ENCODE results near the gene GMEB2.
"Not testable (repeated sequence)": the region's sequence is repeated elsewhere in the genome, so short reads cannot be mapped to it uniquely, and the experiment has no call there.

Gene GMEB2

DNA sequence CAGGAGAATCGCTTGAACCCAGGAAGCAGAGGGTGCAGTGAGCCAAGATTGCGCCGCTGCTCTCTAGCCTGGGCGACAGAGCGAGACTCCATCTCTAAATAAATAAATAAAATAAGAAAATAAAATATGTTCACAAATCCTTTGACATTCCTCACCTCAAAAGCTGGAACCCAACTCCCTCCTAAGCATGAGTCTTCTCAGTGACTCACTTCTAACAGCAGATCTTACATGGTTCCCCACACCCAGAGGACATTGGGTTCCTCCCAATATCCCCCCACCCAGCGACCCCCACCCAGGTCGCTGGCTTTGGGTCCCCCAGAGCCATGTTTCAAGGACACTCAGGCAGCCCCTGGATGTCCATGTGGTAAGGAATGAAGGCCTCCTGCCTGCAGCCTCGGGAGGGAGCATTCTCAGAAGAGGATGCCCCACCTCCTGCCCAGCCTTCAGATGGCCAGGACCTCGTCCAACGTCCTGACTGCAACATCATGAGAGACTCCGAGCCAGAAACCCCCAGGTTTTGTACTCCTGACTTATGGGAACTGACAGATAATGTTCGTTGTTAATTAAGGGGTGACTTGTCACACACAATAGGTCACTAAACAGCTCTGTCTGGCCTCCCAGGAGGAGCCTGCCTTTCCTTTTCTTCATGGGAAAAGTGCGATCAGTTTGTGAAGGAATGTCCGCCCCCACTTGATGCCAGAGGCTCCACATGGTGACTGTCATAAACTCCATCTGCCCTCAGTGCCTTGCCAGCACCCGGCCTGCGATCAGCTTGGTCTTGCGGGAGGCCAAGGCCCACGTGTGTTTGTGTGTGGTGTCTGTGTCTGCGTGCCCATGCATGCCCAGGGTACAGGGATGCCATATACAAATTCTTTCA is 10.1 kb upstream of the GMEB2 start:
- DNase-seq, result no peak

DNA sequence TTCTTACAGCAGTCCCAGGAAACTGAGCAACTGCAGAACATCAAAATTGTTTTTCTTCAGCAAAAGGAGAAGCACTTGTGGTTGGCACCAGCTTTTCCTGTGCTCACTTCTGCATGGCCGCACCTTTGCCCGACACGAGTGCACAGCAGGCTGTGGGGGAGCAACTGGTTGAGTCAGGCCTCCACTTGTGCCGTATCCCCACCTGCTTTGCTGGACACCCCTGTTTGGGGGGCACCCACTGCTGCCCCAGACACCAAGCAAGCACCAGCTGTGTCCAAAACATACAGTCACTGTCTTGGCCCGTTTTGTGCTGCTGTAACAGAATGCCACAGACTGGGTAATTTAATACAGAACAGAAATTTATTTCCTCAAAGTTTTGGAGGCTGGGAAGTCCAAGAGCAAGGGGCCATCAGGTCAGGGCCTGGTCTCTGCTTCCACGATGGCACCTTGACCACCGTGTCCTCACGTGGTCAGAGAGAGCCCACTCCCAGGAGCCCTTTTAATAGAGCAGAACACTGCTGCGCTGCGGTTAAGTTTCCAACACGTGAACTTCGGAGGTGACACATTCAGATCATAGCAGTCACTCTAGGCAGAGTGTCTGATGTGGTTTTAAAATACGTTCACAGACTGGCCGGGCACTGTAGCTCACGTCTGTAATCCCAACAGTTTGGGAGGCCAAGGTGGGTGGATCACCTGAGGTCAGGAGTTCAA is 8.7 kb upstream of the GMEB2 start:
- peak; percentile 74 for DNase-seq

GRCh38 chr20:63633732-63634131 is 6.8 kb upstream of the GMEB2 start:
- DNase-seq, result no peak

GRCh38 chr20:63631426-63631825 is 4.5 kb upstream of the GMEB2 start:
- DNase-seq, result not testable (repeated sequence)

DNA sequence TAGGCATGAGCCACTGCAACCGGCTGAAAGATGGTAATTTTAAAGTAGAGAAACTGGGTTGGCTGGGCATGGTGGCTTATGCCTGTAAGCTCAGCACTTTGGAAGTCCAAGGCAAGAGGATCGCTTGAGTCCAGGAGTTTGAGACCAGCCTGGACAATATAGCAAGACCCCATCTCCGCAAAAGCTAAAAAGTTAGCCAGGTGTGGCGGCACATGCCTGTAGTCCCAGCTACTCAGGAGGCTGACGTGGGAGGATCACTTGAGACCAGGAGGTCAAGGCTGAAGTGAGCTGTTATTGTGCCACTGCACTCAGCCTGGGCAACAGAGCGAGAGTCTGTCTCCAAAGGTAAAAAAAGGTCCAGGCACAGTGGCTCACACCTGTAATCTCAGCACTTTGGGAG is 4.1 kb upstream of the GMEB2 start:
- DNase-seq, result not testable (repeated sequence)

DNA sequence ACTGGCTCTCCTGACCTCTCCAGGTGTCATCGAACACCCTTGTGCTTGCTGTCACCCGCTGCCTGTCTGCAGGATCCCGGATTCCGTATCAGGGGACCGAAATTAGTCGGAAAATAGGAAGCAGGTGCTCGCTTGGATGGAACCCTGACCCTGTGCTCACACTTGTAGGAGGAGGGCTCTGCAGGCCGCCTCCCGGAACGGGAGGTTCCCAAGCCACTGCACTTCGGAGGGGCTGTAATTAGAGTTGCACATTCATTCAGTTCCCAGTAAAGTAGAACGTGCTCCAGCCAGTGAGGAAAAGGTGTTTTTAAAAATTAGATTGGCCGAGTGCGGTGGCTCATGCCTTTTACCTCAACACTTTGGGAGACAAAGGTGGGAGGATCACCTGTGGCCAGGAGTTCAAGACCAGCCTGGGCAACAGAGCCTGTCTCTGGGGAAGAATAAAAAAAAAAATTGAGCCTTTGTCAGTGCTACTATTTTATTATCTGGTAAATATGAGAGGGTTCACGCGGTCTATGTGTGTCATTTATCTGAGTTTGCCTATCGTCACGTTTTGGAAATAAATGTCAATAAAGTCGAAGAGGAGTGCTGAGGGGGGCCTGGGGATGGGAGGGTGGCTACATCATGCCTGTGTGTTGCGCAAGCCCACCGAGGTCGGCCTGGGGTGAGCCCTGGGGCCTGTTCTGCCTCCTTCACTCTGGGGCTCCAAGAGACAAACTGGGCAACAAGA is 1.5 kb upstream of the GMEB2 start:
- no peak for DNase-seq

GRCh38 chr20:63627751-63628245 is 897 bp upstream of the GMEB2 start:
- no peak for DNase-seq

GRCh38 chr20:63627129-63627750 is 339 bp upstream of the GMEB2 start:
- DNase-seq, result peak; percentile 89

DNA sequence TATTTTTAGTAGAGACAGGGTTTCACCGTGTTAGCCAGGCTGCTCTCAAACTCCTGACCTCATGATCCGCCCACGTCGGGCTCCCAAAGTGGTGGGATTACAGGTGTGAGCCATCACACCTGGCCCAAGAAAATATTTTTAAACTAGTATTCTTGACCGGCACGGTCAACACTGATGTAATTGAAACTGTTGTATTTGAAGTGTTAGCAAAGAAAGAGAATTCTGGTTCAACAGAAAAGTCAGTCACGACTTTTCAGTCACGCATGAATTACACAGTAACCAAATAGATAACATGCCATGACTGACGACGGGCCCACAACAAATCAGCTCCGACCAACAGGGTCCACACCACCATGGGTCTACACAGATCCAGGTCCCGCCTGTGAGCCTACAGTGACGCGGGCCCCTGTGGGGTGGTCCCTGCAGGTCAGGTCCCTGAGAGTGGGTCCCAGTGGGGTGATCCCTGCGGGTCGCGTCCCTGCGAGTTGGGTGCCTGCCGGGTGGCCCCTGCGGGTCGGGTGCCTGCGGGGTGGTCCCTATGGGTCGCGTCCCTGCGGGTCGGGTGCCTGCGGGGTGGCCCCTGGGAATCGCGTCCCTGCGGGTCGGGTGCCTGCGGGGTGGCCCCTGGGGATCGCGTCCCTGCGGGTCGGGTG is 1.0 kb downstream of the GMEB2 start:
- no peak for DNase-seq

GRCh38 chr20:63624486-63624885 is 2.4 kb downstream of the GMEB2 start:
- no peak for DNase-seq

GRCh38 chr20:63622732-63623131 is 4.2 kb downstream of the GMEB2 start:
- DNase-seq, result no peak

DNA sequence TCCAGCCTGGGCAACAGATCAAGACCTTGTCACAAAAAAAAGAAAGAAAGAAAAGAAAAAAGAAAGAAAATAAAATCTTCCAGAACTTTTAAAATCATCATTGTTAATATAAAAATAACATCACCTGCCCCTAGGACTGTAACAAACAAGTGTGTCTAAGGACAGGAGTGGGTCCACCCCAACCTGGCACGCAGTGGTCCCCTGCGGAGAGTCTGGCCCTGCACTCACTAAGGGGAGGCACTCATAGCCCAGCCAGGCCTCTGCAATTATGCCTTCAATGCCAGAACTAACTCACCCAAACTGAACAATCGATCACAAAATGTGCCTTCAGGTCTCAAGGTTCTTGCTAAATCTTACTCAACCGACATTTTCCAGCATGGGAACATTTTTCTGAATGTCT is 4.8 kb downstream of the GMEB2 start:
- no peak for DNase-seq

GRCh38 chr20:63620991-63621390 is 5.9 kb downstream of the GMEB2 start:
- no peak for DNase-seq

DNA sequence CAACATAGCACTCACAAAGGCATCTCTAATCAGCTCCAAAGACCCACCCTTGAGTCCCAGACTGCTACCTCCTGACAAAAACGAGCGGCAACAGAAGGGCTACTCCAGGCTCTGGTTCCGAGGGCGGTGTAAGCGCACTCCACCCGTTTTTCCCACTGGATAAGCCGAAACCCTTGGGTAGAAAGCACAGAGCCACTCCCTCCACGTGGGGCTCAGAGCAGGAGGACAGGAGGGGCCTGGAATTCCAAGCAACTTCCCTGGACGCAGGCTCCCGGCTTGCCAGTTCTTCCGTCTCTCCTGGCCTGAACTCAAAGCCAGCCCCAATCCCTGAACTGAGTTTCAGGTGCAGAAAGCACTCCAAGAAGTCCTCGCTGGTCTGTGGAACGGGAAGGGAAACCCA is 7.4 kb downstream of the GMEB2 start:
- no peak for DNase-seq

DNA sequence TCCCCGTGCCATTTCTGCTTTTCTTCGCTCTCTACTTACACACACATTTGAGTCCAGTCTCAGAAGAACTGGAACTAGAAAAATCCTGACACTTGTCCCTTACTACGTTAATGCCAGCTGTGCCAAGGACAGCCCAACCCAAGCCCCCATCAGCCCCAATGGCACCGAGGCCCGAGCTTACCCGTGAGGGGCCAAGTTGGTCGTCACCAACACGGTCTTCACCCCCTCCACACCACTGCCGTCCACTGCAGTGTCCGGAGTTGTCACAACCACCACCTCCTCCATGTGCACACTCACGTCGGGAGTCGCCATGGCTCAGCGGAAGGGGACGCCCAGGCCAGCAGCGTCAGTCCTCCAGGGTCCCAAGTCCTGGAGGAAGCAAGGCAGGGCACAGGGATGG is 7.8 kb downstream of the GMEB2 start:
- DNase-seq, result no peak

GRCh38 chr20:63618291-63618980 is 8.5 kb downstream of the GMEB2 start:
- DNase-seq, result no peak

- no peak for DNase-seq
Observed at GRCh38 chr20:63617876-63618265, 9.0 kb downstream of the GMEB2 start.

DNA sequence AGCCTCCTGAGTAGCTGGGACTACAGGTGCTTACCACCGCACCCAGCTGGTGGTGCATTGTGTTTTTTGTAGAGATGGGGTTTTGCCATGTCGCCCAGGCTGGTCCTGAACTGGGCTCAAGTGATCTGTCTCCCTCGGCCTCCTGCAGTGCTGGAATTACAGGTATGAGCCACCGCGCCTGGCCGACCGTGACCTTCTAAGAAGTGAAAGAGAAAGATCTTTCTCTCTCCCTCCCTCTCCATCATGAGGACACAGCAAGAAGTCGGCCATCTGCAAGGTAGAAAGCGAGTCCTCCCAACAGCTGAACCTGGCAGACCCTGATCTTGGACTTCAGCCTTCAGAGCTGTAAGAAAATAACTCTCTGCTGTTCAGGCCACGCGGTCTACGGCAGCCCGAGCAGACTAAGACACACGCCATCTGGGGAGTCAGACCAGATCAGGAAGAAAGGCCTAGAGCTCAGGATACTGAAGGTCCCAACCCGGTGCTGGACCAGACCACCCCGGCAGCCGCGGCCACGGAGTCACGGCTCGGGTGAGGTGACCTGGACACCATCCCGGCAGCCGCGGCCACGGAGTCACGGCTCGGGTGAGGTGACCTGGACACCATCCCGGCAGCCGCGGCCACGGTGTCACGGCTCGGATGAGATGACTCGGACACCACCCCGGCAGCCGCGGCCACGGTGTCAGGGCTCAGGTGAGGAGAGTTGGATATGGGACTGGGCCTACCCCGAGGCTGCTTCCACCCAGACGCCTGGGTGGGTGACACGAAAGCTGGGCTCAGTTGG is 9.6 kb downstream of the GMEB2 start:
- DNase-seq, result no peak

- DNase-seq, result not testable (repeated sequence)
Observed at GRCh38 chr20:63613863-63614594, 12.9 kb downstream of the GMEB2 start.

GRCh38 chr20:63612276-63612931 is 14.5 kb downstream of the GMEB2 start:
- DNase-seq, result no peak

All from effector CD4-positive, alpha-beta T cell (primary cell).